Stimulated activated CD8-positive, alpha-beta memory T cell treated with anti-CD3 and anti-CD28 coated beads, Interleukin-15, amount 100 ng/mL, for 48 hours (primary cell): Measurements from ENCODE around the gene KRTAP13-3.

ENCODE experiments used
- DNase-seq, 2 donors: peaks; one replicate each; pipeline ENCODE4 v3.0.0-alpha.2; 2020; ENCODE audit warnings: low read depth in 2 of 2

Gene KRTAP13-3

GRCh38 chr21:30425826-30426225, at the start of gene KRTAP13-3:
Gene KRTAP13-3, minus strand, starts transcription at chr21:30425926. Its CDS starts 14 bp downstream, at chr21:30425912.
- no peak for DNase-seq

- DNase-seq: no peak
Measured at GRCh38 chr21:30468900-30469714, 43.4 kb upstream of the KRTAP13-3 start.

GRCh38 chr21:30463713-30464112, 38.0 kb upstream of the KRTAP13-3 start:
- DNase-seq: no peak

- DNase-seq: no peak
Measured at GRCh38 chr21:30448514-30448913, 22.8 kb upstream of the KRTAP13-3 start.

- DNase-seq: no peak
Measured at GRCh38 chr21:30447056-30447455, 21.3 kb upstream of the KRTAP13-3 start.

GRCh38 chr21:30444204-30444603, 18.5 kb upstream of the KRTAP13-3 start:
- DNase-seq: no peak

- no peak for DNase-seq
Measured at GRCh38 chr21:30443226-30443625, 17.5 kb upstream of the KRTAP13-3 start.

GRCh38 chr21:30439975-30440374, 14.2 kb upstream of the KRTAP13-3 start, which contains the start of gene KRTAP15-1:
Gene KRTAP15-1, plus strand, starts transcription at chr21:30440275. Its CDS starts 53 bp downstream, at chr21:30440328.
- DNase-seq: no peak

- DNase-seq: no peak
Measured at GRCh38 chr21:30437010-30437565, 11.4 kb upstream of the KRTAP13-3 start.

GRCh38 chr21:30434033-30434631, 8.4 kb upstream of the KRTAP13-3 start:
- DNase-seq: no peak

- no peak for DNase-seq
Measured at GRCh38 chr21:30430170-30430655, 4.5 kb upstream of the KRTAP13-3 start, which contains the start of gene KRTAP13-4. Gene KRTAP13-4, plus strand, starts transcription at chr21:30430220. Its CDS starts 56 bp downstream, at chr21:30430276.

- DNase-seq: no peak
Measured at GRCh38 chr21:30426731-30427130, 1.0 kb upstream of the KRTAP13-3 start.

GRCh38 chr21:30415993-30416392, 9.7 kb downstream of the KRTAP13-3 start:
- DNase-seq: no peak

- DNase-seq: no peak
Measured at GRCh38 chr21:30408782-30409494, 16.8 kb downstream of the KRTAP13-3 start.

- no peak for DNase-seq
Measured at GRCh38 chr21:30395731-30396130, 30.0 kb downstream of the KRTAP13-3 start, which contains the start of gene KRTAP13-1. Gene KRTAP13-1, plus strand, starts transcription at chr21:30396031. Its CDS starts 56 bp downstream, at chr21:30396087.

- DNase-seq: no peak
Measured at GRCh38 chr21:30391492-30392025, 34.2 kb downstream of the KRTAP13-3 start.

GRCh38 chr21:30382201-30382600, 43.5 kb downstream of the KRTAP13-3 start:
- no peak for DNase-seq
